ENCODE results near the gene GFRA1.

GFRA1 gene, protein sequence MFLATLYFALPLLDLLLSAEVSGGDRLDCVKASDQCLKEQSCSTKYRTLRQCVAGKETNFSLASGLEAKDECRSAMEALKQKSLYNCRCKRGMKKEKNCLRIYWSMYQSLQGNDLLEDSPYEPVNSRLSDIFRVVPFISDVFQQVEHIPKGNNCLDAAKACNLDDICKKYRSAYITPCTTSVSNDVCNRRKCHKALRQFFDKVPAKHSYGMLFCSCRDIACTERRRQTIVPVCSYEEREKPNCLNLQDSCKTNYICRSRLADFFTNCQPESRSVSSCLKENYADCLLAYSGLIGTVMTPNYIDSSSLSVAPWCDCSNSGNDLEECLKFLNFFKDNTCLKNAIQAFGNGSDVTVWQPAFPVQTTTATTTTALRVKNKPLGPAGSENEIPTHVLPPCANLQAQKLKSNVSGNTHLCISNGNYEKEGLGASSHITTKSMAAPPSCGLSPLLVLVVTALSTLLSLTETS

DNA sequence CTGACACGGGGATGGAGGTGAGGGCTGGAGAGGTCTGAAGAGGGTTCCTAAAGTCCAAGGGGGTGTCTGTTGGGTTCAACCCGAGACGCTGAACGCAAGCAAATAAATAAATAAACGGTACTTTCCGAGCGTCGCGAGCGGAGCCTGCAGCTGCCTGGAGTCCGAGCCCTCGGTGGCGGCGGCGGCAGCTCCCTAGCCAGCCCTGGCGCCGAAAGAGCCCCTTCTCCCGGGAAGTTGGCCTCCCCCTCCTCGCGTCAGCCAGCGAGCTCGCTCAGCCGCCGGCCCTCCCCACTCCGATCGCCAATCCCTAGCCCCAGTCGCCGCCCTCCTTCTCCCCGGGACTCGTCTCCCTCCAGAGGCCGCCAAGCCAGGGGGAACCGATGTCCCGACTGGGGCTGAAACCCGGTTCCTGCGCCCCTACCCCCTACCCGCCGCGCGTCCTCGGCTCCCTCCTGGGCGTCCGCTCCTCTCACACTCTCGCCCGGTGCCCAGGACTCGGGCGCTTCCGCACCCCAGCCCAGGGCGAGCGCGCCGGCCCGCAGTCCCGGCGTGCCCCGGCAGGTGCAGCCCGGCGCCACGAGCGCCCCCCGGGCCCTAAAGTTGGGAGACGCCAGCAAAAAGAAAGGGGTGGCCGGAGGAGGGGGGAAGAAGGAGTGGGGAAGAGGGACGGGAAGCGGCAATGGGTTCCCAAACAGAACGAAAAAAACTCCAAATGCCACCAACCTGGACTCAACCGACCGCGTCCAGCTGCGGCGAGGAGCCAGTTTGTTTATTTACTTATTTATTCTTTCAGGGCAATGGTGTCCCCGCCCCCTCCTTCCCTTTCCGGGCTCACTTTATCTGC lies at the start of gene GFRA1:
Gene GFRA1, minus strand, starts transcription at position 767 of the 844 bp plus-strand sequence. CDS start 1,177 bp downstream, outside the sequence.
- no peak for DNase-seq

DNA sequence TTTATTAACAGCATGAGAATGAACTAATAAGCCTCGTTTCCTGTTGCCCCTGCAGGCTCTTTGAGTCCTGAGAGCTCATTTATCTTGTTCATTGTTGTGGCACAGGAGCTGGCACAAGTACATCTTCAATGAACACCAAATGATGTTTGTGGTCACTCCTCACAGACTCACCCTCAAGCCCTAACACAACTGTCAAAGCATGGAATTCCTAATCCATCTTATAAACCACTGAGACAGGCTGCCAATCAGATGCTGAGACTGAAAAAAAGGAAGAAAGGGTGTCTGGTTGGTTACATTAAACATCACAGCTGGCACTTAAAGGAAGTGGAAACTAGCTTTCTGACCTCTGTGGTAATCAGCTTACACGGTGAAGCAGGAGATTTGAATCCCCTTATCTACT lies 43.5 kb upstream of the GFRA1 start:
- DNase-seq = no peak

DNA sequence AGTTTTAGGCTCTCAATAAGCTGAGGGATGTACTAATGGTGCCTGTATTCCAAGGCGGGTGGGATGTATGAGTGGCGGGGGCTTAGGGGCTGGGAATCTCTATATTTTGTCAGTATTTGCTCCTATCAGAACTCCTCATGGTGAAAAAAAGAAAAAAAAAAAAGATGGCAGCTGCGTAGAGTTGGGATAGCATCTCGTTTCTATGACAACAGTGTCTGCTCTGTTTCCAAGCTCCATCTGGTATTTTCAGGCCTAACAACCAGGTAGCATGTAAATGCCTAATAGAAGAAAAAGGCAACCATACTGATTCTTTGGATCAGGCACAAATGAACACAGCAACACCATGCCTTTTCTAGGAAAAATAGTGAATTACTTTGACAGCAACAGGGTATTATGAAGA lies 39.5 kb upstream of the GFRA1 start:
- DNase-seq = no peak

DNA sequence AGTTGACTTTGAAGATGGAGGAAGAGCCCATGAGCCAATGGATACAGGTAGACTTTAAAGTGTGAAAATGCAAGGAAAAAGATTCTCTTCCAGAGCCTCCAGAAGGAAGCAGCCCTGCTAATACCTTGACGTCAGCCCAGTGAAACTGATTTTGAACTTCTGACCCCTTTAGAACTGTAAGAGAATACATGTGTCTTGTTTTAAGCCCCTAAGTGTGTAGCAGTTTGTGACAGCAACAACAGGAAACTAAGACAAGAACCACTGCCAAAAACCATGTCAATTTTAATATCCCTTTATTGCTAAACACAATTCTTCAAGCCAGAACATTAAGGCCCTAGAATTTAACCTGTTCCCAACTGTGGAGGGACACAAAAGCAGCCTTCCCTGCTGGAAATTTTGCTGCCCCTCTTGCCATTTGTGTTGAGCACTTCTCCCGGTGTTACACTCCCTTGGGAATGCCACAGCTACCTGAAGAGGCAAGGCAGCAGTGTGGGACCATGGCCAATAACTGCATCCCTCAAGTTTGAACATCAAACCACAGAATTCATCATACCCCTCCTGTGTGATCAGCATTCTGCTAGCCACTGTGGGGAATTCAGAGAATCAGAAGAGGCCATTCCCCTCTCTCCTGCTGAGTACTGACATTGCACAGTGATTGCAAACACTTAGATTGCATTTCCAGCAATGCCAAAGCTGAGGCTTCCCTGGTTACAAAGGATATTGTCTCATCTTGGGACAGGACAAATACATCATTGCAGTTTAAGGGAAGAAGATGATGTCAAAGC lies 38.9 kb upstream of the GFRA1 start:
- DNase-seq = no peak

DNA sequence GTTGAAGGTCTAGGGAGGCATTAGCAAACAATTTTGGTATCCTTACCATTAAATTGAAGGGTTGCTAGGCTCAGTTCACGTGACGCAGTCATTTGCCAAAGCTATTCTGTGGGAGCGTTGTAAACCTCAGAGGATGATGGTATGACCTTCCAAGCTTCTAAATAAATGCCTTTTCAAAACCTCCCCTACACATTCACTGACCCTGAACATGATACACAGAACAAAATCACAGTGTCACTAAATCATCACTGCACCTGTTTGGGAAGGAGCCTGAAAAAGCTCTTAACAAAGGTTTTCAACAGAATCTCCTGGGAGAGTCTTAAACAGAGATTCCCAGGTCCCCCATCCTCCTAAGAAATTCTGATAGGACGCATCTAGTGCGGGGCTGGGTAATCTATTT lies 38.0 kb upstream of the GFRA1 start:
- no peak for DNase-seq

DNA sequence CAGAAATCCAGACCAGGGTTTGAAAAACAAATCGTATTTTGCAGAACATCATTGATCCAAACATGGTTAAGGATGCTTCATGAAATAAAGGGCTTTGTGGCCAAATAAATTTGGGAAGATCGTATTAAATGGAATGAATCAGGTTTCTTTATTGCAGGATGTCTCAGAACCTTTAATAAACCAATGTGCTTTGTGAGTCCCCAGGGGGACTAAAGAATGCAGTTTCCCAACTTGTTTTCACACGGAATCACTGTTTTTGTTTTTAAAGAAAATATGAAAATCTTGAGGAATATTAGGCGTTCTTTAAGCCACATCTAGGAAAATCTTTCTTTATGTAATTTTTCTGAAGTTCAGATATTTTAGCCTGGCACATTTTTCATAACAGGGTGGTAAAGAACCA lies 34.4 kb upstream of the GFRA1 start:
- no peak for DNase-seq

DNA sequence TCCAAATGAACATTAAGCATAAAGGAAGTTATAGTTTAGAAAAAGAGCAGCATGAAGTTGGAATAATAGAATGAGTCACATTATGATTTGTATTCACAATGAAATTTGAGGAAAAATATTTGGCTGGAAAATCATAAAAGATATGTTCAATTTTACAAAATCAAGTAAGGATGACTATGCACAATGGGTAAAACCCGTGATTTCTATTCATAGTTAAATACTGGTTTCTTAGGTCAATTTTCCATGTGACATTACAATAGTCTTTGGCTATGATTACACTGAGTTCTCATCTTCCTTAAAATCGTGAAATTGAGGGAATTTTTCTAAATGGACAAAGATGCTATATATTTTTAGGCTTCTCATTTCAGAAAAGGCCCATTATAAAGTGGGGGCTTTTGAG lies 33.8 kb upstream of the GFRA1 start:
- no peak for DNase-seq

DNA sequence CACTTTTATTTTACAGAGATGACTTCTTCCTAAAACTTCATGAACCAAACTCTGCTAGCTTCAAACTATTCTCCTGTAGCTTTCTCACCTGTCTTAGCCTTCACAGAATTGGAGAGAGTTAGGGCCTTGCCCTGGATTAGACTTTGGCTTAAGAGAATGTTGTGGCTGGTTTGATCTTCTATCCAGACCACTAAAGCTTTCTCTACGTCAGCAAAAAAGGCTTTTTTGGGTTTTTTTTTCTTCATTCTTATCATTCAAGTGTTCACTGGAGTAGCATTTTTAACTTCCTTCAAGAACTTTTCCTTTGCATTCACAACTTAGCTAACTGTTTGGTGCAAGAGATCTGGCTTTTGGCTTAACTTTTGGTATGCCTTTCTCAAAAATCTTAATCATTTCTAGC lies 31.9 kb upstream of the GFRA1 start:
- no peak for DNase-seq

DNA sequence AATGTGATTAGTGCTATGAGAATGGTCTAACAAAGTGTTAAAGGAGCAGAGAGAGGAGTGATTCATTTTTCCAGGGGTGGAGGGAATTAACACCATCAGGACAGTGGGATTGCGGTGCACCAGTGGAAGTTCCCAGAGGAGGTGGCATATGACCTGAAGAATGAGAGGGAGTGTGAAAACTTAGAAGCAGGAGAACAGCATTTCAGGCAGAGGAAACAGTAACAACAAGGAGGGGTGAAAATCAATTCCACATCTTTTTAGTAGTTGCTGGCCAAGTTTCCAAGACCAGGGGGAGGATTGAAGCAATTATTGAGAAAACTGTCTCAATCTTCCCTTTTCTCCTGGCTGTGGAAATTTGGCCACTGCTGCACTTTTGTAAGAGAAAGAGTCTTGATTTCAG lies 27.5 kb upstream of the GFRA1 start:
- no peak for DNase-seq

DNA sequence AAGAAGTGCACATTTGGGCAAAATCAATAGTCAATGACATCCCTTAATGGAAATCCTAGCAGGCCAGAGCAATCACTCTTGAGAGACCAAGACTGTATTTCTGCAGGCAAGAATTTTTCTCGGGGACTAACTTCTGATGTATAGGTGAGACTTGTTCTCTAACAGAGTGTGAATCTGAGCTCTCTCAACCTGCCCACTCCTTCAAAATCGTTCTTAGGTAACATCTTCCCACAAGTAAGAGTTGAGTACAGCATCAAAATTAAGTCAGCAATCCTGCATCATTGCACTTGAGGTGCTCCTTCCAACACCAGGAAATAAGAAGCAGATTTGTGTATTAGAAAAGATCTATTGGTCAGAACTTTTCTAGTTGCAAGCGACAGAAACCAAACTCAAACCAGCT lies 25.6 kb upstream of the GFRA1 start:
- DNase-seq = no peak

DNA sequence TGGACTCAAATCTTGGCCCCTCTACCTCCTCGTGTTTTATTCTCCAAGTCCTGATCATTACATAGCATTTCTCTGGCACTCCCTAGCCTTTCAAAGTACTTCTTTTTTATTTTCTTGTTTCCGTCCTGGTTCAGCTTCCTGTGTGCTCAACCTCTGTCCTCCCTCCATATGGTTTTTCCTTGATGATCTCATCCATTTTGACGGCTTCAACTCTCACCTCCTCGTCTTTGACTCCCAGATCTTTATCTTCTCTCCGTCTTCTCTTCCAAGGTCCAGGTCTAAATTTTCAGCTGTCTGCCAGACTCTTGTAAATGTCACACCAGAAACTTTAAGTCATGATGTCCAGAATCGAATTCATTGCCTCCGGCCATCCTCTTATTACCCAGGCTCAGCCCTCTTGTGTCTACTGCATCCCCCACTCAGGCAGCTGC lies 23.3 kb upstream of the GFRA1 start:
- DNase-seq = no peak

DNA sequence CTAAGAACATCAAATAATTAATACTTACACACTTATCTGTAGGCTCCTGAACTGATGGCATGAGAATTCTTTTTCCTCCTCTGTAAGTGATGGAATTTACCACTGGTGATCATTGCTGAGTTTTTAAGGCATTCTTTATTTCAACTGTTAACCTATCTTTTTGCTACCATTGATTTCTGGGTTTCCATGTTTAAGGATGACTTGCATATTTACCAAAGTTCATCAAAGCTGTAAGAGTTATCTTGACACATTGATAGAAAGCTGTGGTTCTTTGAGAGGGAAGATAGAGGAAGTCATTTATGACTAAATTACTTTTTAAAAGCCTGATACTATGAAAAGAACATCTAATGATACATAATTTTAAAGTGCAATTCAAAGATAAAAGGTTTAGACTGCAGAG lies 19.5 kb upstream of the GFRA1 start:
- no peak for DNase-seq

DNA sequence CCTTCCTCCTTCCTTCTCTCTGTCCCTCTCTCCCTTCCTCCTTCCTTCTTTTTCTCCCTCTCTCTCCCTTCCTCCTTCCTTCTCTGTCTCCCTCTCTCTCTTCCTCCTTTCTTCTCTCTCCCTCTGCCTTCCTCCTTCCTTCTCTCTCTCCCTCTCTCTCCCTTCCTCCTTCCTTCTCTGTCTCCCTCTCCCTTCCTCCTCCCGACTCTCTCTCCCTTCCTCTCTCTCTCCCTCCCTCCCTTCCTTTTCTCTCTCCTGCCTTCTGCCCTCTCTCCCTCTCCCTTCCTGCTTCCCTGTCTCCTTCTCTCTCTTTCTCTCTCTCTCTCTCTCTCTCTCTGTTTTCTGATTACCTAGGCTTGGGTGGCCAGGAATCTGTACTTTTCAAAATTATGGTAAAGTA lies 16.6 kb upstream of the GFRA1 start:
- DNase-seq = no peak

DNA sequence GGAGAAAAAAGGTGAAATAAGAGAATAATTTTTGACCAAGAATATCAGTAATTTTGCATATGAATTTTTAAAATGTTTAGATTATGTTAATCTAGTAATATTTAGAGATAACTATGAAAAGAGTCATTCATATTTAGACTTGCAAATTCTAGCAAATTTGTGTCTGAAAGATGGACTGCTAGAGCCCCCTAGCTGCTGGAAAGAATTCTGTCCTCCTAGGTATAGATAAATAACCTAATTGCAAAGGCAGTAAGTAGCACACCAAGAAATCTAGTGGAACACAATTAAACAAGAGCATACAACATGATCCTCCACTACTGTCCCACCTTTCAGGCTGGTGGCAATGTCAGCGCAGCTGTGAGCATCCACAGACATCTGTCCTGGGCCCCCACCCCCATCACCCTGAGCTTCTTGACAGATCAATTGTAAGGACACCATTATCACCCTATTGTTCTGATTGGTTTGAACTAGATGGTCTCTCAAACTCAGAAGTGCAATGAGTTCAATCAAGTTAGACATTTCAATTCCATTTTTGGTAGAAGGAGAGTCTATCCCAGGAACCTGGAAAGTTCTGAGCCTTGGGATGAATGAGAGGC lies 15.0 kb upstream of the GFRA1 start:
- DNase-seq = peak; percentile 12

DNA sequence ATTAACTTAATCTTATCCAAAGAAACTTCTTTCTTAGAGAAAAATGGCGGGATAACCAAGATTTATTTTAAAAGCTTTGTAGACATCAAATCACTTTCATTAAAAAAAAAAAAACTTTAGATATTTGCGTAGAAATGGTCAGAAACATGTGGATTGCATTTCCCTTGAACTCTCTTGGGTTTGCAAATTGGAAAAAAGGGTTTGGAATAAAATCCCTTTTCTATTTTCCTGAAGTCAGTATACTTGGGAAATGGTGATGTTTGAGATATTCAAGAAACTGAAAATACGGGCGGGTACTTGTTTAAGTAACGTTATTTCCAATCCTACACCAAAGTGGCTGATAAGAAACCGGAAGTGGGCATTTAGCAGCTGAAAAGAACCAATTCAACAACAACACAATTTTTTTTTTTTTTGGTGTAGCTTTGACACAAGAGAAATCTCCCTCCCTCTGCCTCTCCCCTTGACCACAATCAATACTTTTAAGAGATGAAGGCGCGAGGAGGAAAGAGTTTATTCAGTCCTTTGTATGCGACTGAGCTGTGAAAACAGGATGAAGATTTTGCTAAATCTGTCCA lies 13.7 kb upstream of the GFRA1 start:
- DNase-seq = no peak

DNA sequence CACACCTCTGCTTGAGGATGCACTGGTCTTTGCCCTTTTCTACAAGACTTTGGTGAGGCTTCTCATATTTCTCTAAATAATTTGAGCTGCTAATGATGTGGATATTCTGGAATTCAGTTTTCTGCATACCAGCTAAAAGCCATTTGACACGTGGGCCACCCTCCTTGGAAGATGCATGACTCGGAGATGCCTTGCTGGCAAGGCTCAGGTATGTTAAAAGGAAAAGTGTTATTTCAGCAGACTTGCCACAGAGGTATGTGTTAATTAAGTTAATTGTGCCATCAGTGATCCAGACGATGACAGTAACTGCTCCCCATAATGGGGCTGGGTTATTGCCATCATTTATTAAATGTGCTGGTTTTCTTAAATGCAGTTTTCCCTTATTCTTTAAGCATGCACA lies 8.8 kb upstream of the GFRA1 start:
- DNase-seq = no peak

DNA sequence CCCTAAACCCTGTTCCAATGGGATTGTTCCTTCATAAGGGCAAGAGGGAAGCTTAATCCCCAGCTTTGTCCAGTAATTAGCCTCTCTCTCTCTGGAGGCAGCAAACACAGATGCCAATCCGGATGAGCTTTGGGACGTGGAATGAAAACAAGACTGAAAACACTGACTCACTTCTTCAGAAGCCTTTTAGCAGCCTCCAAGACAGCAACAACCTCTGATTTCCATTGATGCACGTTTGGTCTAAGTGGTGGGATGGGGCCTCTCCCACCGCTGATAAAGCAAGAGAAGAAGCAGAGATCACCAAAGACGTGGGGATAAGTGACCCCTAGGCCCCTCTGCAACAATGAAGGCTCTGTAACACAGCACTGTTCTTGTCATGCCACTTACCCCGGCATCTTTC lies 5.8 kb upstream of the GFRA1 start:
- no peak for DNase-seq

DNA sequence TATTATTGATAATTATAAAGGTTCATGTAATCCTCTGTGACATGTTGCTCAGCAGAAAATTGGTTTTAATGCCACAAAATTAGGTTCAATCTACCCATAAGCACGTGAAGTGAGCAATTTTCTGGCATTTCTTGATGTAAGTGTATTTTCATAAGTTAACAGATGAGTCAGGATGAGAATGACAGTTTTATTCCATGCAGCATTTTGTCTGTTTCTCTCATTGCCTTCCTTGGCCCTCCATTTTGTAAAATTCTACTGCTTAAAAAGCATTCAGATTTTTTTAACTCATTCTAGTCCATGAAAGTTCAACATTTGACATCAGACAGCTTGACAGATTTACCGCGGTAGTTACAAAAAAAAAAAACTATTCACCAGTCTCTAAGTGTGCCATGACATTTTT lies 4.0 kb upstream of the GFRA1 start:
- DNase-seq = no peak

DNA sequence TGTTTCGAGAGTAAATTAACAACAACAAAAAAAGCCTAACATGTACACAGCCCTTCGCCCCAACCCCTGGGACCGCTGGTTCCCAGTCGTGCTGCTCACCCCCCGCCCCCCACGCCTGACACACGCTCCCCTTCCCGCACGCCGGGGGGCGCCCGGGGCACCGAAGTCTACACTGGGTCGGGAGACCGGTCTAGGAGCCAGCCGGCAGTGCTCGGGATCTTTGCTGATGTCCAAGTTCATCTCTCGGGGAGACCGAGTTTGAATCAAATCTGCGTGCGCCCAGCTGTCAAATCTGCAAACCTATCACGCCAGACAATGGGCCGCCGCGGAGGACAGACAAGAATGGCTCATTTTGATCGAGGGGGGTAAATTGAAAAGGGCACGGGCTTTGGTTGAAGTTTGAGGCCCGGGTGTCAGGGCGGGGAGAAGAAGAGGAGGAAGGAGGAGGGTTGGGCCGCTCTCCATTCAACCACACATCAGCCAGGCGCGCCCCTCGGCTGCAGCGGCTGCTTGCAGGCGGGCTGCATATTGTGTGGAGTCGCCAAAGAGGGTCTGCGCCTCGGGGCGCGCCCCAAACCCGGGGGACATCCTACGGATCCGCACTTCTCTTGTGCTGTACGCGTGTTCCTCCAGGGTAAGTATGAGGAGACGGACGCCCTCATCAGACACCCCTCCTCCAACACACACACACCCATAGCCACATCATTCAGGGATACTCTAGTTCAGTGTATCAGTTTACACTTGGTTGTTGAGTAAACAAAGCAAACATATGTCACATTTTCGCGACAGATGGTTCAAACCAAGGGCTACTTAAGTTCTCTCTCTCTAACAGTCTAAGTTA lies 1.3 kb upstream of the GFRA1 start:
- no peak for DNase-seq

DNA sequence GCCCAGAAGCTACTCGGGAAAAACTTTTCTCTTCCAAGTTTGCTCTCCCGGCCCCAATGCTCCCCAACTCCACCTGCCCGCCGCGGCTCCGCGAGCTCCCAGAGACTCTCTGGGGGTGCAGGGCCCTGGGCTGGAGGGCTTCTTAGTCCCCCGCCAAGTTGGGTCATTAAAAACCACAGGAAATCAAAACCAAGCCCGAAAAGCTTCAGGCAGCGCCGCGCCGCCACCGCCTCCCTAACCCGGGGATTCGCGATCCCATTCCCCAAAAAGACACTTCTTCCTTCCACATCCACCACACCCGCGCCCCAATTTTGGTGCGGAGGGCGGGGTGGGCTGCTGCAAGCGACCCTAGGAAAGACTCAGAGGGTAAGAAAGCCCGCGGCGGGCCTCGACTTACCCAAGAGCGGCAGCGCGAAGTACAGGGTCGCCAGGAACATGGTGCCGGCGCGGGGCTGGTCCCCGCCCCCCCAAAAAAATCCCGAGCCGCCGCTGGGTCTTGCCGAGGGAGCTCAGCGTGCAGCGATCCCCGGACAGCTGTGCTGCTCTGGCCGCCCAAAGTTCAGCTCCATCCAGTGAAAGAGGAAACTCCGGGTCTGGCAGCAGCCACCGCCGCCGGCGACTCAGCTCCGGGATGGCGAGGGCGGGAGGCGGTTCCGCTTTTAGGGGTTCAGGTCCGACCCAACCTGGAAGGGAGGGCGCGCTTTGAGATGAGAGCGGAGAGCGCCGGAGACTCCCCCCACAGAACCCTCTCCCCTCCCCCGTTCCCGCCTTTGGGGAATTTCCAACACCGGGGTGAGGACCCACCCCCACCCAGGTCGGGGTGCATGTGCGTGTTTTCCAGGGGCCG lies 1.2 kb downstream of the GFRA1 start:
- no peak for DNase-seq
